GM12873 (cell line): Measurements from ENCODE around the gene CENPW.

Source experiments
- TF ChIP-seq, protein P1 (sequence below): IDR thresholded peaks from 2 replicates; pipeline ENCODE4 v1.5.1; 2012; ENCODE audit warnings: low read depth, mild to moderate bottlenecking, moderate library complexity, low read length, control low read depth; ENCODE audit not compliant: insufficient read depth; ENCODE audit errors: missing control alignments

Gene CENPW

DNA sequence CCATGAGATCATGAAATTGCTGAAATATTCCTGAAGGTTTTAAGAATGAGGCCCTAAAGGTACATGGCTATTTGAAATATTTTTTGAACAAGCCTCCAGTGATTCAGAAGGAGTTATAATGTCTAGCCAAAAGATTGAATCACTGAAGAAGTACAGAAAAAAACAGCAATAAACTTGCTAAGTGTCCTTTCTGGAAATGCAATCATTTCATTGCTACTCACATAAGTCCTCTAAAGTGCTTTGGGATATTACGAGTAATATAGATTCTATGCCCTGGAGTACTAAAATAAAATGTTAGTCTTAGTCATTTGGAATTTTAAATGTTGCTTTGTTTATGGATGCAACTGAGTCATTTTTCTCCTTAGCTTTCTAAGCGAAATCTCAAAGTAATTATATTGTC is 32.7 kb downstream of the CENPW start:
- TF ChIP-seq, protein P1, sequence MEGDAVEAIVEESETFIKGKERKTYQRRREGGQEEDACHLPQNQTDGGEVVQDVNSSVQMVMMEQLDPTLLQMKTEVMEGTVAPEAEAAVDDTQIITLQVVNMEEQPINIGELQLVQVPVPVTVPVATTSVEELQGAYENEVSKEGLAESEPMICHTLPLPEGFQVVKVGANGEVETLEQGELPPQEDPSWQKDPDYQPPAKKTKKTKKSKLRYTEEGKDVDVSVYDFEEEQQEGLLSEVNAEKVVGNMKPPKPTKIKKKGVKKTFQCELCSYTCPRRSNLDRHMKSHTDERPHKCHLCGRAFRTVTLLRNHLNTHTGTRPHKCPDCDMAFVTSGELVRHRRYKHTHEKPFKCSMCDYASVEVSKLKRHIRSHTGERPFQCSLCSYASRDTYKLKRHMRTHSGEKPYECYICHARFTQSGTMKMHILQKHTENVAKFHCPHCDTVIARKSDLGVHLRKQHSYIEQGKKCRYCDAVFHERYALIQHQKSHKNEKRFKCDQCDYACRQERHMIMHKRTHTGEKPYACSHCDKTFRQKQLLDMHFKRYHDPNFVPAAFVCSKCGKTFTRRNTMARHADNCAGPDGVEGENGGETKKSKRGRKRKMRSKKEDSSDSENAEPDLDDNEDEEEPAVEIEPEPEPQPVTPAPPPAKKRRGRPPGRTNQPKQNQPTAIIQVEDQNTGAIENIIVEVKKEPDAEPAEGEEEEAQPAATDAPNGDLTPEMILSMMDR: no peak

DNA sequence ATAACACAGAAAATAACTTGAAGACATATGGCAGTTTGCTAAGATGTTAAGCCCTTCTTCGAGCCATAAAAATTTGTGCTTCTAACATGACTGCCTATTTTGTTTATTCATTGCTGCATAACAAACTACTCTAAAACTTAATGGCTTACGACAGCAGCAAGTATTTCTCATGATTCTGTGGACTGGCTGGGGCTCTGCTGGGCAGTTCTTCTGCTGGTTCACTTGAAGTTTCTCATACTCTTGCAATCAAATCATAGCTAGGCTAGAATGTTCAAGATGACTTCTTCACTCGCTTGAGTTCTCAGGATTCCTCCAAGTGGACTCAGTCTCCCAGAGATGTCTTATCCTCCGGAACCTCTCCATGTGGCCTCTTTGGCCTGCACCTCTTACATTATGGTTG is 33.4 kb downstream of the CENPW start:
- TF ChIP-seq, protein P1: no peak

DNA sequence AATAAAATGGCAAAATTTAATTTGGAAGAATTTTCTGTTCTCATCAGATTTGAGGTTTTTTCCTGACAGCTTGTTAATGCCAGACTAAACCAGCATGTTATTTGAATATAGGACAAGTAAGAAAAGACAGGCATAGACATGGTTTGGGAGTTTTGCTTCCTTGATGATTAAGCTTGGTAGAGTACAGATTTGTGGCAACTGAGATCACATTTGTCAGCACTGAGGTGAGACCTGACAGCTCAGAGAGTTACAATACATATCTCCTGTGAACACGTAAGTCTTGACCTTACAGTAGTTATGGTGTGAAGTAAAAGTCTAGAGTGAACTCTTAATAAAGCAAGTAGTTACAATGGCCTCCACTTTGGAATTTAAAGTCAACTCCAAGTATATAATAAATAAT is 34.5 kb downstream of the CENPW start:
- TF ChIP-seq, protein P1: no peak

DNA sequence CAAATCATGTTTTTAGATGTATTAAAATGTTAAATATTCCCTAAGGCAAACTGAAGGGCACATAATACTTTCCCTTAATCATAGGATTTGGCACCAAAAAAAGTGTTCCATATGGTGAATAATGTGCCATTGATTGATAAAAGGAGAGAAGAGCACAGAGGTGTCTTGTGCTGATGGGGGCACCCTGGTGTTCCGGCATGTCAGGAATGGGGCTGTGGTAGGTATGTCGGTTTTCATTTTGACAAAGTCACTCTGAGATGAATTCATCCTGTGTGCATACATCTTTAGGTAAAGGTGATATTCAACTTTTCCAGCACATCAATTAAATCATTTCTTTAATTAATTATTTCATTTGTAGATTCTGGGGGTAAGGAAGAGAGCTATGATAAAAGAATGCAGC is 36.8 kb downstream of the CENPW start:
- TF ChIP-seq, protein P1: no peak

DNA sequence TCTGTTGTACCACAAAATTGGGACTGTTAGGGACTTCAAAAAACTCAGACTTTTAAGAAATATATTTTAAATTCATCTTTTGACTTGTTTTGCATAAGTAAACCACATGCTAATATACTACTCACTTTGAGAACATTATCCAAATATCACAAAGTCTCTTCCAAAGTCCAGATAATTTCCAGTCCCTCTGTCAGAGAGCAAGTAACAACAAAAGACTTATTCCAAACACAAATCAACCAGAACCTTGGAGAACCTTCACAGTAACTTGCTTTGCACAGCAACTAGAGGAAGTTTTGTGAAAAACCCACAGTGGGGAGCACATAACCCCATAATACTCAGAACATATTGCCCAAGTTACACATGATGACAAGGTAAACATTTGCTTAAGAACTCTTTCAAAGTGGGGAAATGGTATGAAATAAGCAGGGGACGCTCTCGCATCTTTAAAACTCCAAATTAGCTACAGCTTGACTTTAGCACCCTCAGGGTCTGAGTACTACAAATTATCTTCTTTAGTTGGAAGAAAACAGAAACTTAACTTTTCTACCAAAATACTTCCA is 37.8 kb downstream of the CENPW start:
- TF ChIP-seq, protein P1: no peak

DNA sequence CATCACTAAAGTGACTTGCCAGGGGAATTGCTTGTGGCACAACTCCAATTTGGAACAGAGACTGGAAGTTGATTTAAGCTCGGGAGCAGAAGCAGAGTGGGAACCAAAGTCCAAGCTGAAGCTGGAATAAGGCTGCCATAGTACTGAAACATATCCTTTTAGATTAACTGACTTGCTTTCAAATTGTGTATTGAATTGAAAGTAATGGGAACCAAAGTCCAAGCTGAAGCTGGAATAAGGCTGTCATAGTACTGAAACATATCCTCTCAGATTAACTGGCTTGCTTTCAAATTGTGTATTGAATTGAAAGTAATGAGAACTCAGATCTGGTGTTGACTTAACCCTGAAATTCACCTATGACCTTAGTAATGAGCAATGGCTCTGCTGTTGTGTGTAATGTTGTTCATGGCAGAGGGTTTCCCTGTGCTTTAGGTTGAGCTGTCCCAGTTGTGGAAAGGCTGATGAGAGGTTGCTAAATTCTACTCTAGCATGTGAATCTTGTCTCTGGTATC is 40.2 kb downstream of the CENPW start:
- TF ChIP-seq, protein P1: no peak

DNA sequence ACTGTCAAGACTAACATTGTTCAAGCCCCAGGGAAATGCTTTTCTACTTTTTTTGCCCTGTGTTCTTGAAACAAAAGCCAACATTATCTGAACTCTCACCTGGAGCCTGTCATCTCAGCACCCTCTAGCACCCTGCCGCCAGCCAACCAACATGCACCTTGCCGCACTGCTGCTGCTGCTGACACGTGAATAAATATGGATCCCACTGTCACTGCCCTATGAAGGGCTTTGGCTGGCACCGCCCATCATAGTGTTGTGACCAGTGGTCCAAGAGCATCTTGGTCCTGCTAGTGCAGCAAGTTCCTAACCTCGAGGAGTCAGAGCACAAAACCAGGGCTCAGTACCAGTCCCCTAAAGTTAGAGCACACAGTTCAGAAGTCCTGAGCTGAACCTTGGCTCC is 41.6 kb downstream of the CENPW start:
- TF ChIP-seq, protein P1: no peak
